ENCODE measurements around the gene ULK4. TPM values are rescaled to one million over a fixed set of nuclear protein-coding genes. Genes with fewer than 3 reads are reported as not detected.

Gene ULK4
- total RNA-seq, 1 experiment from 2014 or later: 6.6 TPM

GRCh38 chr3:41274944-41275668, 686.8 kb downstream of the ULK4 start:
- H3K36me3 ChIP-seq (replicated peaks; ENCODE audit: control insufficient read depth, insufficient read depth, low read length): no peaks in the 10 kb centered on the region
- DNase-seq: no peak
- no peak overlapping the region for H3K4me3 ChIP-seq (ENCODE audit: insufficient read depth, low read depth, low read length)

DNA sequence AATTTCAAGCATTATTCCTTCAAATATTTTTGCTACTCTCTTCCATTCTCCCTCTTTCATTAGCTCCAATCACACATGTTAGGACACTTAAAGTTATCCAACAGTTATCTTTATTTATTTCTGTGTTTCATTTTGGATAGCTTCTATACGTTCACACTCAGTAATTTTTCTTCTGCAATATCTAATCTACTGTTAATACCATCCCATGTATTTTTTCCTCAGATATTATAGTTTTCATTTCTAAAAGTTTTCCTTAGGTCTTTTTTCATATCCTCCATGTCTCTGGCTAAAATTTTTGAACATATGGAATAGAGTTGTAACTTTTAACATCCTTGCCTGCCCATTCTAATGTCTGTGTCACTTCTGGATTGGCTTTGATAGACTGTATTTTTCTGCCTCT, 689.2 kb downstream of the ULK4 start:
- Histone ChIP-seq H3K36me3 (replicated peaks; ENCODE audit: control insufficient read depth, insufficient read depth, low read length) (no peaks in the 10 kb centered on the region), H3K27me3 (ENCODE audit: control insufficient read depth, insufficient read depth, low read length) (no peaks in the 10 kb centered on the region), H3K4me3 (ENCODE audit: insufficient read depth, low read depth, low read length) (no peak overlapping the region)
- DNase-seq: no peak

More at GRCh38 chr3:41274944-41275668, 686.8 kb downstream of the ULK4 start:
- H3K27me3 ChIP-seq (ENCODE audit: control insufficient read depth, insufficient read depth, low read length): no peaks in the 10 kb centered on the region

DNA sequence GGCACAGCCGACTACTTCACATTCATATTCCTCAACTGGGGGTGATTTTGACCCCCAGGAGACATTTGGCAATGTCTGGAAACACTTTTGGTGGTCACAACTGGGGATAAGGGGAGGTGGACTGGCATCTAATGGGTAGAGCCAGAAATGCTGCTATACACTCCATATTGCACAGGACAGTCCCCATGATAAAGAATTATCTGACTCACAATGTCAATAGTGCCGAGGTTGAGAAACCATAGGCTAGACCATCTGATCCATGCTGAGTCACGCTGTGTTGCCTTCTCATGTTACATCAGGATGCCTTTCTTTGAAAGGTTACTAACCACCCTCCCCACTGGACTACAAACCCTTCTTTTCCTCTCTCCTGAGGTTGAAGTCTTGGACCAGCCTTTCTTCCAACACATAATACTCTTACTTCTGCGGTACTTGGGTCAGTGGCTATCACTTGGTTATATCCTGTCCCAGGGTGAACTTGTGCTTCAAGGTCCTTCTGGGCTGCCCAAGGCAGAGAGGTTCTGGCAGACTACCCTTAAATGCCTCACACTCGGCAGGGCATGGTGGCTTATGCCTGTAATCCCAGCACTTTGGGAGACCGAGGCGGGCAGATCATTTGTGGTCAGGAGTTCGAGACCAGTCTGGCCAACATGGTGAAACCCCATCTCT, 693.8 kb downstream of the ULK4 start:
- no peaks in the 10 kb centered on the region for H3K36me3 ChIP-seq (replicated peaks; ENCODE audit: control insufficient read depth, insufficient read depth, low read length)
- H3K4me3 ChIP-seq (ENCODE audit: insufficient read depth, low read depth, low read length): no peak overlapping the region
- H3K27me3 ChIP-seq (ENCODE audit: control insufficient read depth, insufficient read depth, low read length): no peaks in the 10 kb centered on the region
- no peak for DNase-seq

- Histone ChIP-seq H3K36me3 (replicated peaks; ENCODE audit: control insufficient read depth, insufficient read depth, low read length) (no peaks in the 10 kb centered on the region), H3K27me3 (ENCODE audit: control insufficient read depth, insufficient read depth, low read length) (no peaks in the 10 kb centered on the region), H3K4me3 (ENCODE audit: insufficient read depth, low read depth, low read length) (no peak overlapping the region)
- no peak for DNase-seq
These were observed 696.1 kb downstream of the ULK4 start for GRCh38 chr3:41265823-41266273.

DNA sequence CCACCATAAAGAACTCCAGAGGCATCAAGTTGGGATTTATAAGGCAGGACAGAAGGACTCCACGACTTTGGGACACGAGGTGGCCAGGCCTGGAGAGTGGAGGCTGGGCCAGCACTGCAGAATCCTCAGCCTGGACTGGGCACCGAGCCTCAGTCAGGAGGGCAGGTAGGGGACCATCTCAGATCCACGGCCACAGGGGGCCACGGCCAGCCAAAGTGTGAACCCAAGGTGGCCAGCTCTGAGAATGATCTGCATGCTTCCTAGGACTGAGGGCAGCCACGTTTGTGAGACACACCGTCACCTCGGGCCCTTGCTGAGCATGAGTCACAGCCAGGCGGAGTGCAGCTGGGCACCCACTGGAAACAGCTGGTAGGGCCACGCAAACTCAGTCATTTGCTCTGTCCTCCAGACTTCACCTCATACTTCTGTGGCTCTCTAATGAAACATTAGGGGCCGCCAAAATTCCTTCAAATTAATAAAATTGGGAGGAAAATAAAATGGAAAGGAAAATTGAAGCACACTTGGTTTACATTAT, 696.8 kb downstream of the ULK4 start:
- Histone ChIP-seq H3K36me3 (replicated peaks; ENCODE audit: control insufficient read depth, insufficient read depth, low read length) (no peaks in the 10 kb centered on the region), H3K4me3 (ENCODE audit: insufficient read depth, low read depth, low read length) (no peak overlapping the region), H3K27me3 (ENCODE audit: control insufficient read depth, insufficient read depth, low read length) (no peaks in the 10 kb centered on the region)
- DNase-seq: no peak

GRCh38 chr3:41260063-41260450, 701.8 kb downstream of the ULK4 start:
- DNase-seq: no peak
- no peak overlapping the region for H3K4me3 ChIP-seq (ENCODE audit: insufficient read depth, low read depth, low read length)
- H3K27me3 ChIP-seq (ENCODE audit: control insufficient read depth, insufficient read depth, low read length): no peaks in the 10 kb centered on the region
- no peaks in the 10 kb centered on the region for H3K36me3 ChIP-seq (replicated peaks; ENCODE audit: control insufficient read depth, insufficient read depth, low read length)

- H3K36me3 ChIP-seq (replicated peaks; ENCODE audit: control insufficient read depth, insufficient read depth, low read length): no peaks in the 10 kb centered on the region
- no peak for DNase-seq
- no peaks in the 10 kb centered on the region for H3K27me3 ChIP-seq (ENCODE audit: control insufficient read depth, insufficient read depth, low read length)
- no peak overlapping the region for H3K4me3 ChIP-seq (ENCODE audit: insufficient read depth, low read depth, low read length)
These were observed 702.3 kb downstream of the ULK4 start for GRCh38 chr3:41259449-41260062.

DNA sequence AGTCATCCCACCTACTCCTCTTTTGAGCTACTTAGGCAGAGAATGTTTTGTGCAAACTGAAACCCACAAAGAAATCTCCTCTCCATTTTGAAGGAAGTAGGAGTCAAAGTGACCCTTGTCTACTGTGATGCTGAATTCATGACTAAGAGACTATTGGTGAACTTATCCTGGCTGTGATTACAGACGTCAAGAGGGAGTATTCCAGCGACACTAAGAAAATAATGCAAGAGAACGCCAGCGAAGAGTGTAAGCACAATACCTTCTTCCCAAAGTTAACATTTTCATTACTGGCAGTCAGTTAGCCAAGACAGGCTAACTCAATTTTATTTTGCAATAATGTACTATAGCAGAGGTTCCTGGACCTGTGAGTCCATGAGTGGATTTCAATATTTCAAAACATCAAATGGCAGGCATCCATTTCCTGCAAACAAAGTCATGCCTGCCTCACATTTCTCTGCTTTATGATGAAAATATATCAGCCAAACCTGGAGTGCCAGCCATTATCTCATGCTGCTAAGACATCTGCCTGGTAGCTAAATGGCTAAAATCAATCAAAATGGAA, 703.6 kb downstream of the ULK4 start:
- no peaks in the 10 kb centered on the region for H3K36me3 ChIP-seq (replicated peaks; ENCODE audit: control insufficient read depth, insufficient read depth, low read length)
- no peak for DNase-seq
- no peaks in the 10 kb centered on the region for H3K27me3 ChIP-seq (ENCODE audit: control insufficient read depth, insufficient read depth, low read length)
- H3K4me3 ChIP-seq (ENCODE audit: insufficient read depth, low read depth, low read length): no peak overlapping the region

GRCh38 chr3:41251593-41251992, 710.3 kb downstream of the ULK4 start:
- Histone ChIP-seq H3K27me3 (ENCODE audit: control insufficient read depth, insufficient read depth, low read length) (no peaks in the 10 kb centered on the region), H3K4me3 (ENCODE audit: insufficient read depth, low read depth, low read length) (no peak overlapping the region), H3K36me3 (replicated peaks; ENCODE audit: control insufficient read depth, insufficient read depth, low read length) (no peaks in the 10 kb centered on the region)
- no peak for DNase-seq

- H3K4me3 ChIP-seq (ENCODE audit: insufficient read depth, low read depth, low read length): no peak overlapping the region
- H3K36me3 ChIP-seq (replicated peaks; ENCODE audit: control insufficient read depth, insufficient read depth, low read length): no peaks in the 10 kb centered on the region
- DNase-seq: no peak
- H3K27me3 ChIP-seq (ENCODE audit: control insufficient read depth, insufficient read depth, low read length): no peaks in the 10 kb centered on the region
These were observed 711.1 kb downstream of the ULK4 start for GRCh38 chr3:41250825-41251224.

- DNase-seq: no peak
- H3K36me3 ChIP-seq (replicated peaks; ENCODE audit: control insufficient read depth, insufficient read depth, low read length): no peaks in the 10 kb centered on the region
- no peaks in the 10 kb centered on the region for H3K27me3 ChIP-seq (ENCODE audit: control insufficient read depth, insufficient read depth, low read length)
- H3K4me3 ChIP-seq (ENCODE audit: insufficient read depth, low read depth, low read length): no peak overlapping the region
These were observed 712.6 kb downstream of the ULK4 start for GRCh38 chr3:41249318-41249717.

- no peaks in the 10 kb centered on the region for H3K27me3 ChIP-seq (ENCODE audit: control insufficient read depth, insufficient read depth, low read length)
- no peak overlapping the region for H3K4me3 ChIP-seq (ENCODE audit: insufficient read depth, low read depth, low read length)
- no peak for DNase-seq
- no peaks in the 10 kb centered on the region for H3K36me3 ChIP-seq (replicated peaks; ENCODE audit: control insufficient read depth, insufficient read depth, low read length)
These were observed 713.4 kb downstream of the ULK4 start for GRCh38 chr3:41248525-41248924.

GRCh38 chr3:41247055-41248004, 714.6 kb downstream of the ULK4 start:
- Histone ChIP-seq H3K36me3 (replicated peaks; ENCODE audit: control insufficient read depth, insufficient read depth, low read length) (no peaks in the 10 kb centered on the region), H3K4me3 (ENCODE audit: insufficient read depth, low read depth, low read length) (no peak overlapping the region), H3K27me3 (ENCODE audit: control insufficient read depth, insufficient read depth, low read length) (no peaks in the 10 kb centered on the region)
- DNase-seq: no peak
